Measurements from ENCODE around the gene PHRF1. TPM values are rescaled to one million over a fixed set of nuclear protein-coding genes. Genes with fewer than 3 reads are reported as not detected.

PHRF1 gene
- total RNA-seq, 1 experiment from 2014 or later = 48.9 TPM

DNA sequence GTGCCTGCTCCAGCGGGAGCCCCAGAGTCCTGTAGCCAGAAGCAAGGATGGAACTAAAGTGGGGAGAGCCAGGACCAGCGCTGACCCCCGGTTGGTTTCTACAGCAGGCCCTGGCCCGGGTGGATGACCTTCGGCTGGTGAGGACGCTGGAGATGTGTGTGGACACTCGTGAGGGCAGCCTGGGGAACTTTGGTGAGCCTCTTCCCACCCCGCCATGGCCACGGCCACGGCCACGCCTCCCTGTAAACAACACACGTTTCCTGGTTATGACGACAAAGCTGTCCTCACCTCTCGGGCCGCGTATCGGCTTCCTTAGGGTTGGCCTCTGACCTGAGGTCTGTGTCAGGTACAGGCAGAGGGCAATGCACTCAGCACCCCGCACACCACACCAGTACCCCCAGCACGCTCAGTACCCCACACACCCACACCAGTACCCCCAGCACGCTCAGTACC, 34.8 kb upstream of the PHRF1 start:
- H3K27ac Mint-ChIP-seq = no peak overlapping the region
- peaks cover 2 to 7% (median 5%) of the 10 kb centered on the region in 3 experiments; a peak in 5 of 7 replicates for H3K36me3 Mint-ChIP-seq (ENCODE audit: insufficient read depth in 1 of 3, low read depth in 3 of 3)
- Histone ChIP-seq H2AFZ (ENCODE audit: low read length) (no peak overlapping the region), H3K56ac (ENCODE audit: insufficient read length, low read depth, low read length) (no peak overlapping the region), H4K20me1 (ENCODE audit: control insufficient read depth, insufficient read depth, insufficient read length) (no peaks in the 10 kb centered on the region), H4K91ac (ENCODE audit: insufficient read length, low read depth, low read length) (no peak overlapping the region), H3K9ac (ENCODE audit: extremely low read depth, insufficient read length, low read length) (no peak overlapping the region), H2BK5ac (ENCODE audit: insufficient read length, low read length) (no peak overlapping the region), H2BK120ac (ENCODE audit: low read depth, low read length, poor library complexity, severe bottlenecking) (no peak overlapping the region), H2BK12ac (ENCODE audit: insufficient read length, low read depth, low read length) (no peak overlapping the region), H3K23me2 (ENCODE audit: insufficient read length, low read depth, low read length, poor library complexity, severe bottlenecking) (peaks cover 9% of the 10 kb centered on the region), H4K8ac (replicated peaks; ENCODE audit: insufficient read length, low read depth, low read length) (no peak overlapping the region), H2BK15ac (ENCODE audit: low read depth, low read length) (no peak overlapping the region), H2AK5ac (ENCODE audit: insufficient read length, low read length) (no peak overlapping the region), H3K27ac (ENCODE audit: insufficient read length, low read depth, low read length) (no peak overlapping the region), H4K5ac (ENCODE audit: insufficient read length, low read depth, low read length) (no peak overlapping the region), H2BK20ac (ENCODE audit: low read depth, low read length, poor library complexity, severe bottlenecking) (no peak overlapping the region), H3K4me1 (ENCODE audit: insufficient read depth, low read length) (no peaks in the 10 kb centered on the region), H3K79me2 (ENCODE audit: insufficient read depth, low read length) (no peaks in the 10 kb centered on the region), H3K27me3 (ENCODE audit: insufficient read depth, low read length) (no peaks in the 10 kb centered on the region), H3K4me2 (ENCODE audit: insufficient read depth, insufficient read length, low read length) (no peak overlapping the region), H3K9me3 (ENCODE audit: control insufficient read depth, low read depth, low read length) (no peaks in the 10 kb centered on the region), H3K14ac (ENCODE audit: insufficient read depth, low read length) (no peak overlapping the region), H3K23ac (ENCODE audit: insufficient read length, low read depth, low read length) (no peak overlapping the region), H3K18ac (ENCODE audit: insufficient read length, low read depth, low read length) (no peak overlapping the region), H3K4ac (ENCODE audit: low read depth, low read length) (no peak overlapping the region), H3K79me1 (ENCODE audit: insufficient read depth, low read depth, low read length, poor library complexity, severe bottlenecking) (no peaks in the 10 kb centered on the region), H3T11ph (ENCODE audit: low read length) (no peak overlapping the region)
- no CpG with 5 or more reads among the region's 20 CpGs for WGBS (ENCODE audit: extremely low coverage, insufficient read length, low lambda C conversion rate)
- no peak overlapping the region for H3K4me3 Mint-ChIP-seq
- H3K27me3 Mint-ChIP-seq (ENCODE audit: low read depth) = peaks cover 13% of the 10 kb centered on the region
- TF ChIP-seq, protein P1, sequence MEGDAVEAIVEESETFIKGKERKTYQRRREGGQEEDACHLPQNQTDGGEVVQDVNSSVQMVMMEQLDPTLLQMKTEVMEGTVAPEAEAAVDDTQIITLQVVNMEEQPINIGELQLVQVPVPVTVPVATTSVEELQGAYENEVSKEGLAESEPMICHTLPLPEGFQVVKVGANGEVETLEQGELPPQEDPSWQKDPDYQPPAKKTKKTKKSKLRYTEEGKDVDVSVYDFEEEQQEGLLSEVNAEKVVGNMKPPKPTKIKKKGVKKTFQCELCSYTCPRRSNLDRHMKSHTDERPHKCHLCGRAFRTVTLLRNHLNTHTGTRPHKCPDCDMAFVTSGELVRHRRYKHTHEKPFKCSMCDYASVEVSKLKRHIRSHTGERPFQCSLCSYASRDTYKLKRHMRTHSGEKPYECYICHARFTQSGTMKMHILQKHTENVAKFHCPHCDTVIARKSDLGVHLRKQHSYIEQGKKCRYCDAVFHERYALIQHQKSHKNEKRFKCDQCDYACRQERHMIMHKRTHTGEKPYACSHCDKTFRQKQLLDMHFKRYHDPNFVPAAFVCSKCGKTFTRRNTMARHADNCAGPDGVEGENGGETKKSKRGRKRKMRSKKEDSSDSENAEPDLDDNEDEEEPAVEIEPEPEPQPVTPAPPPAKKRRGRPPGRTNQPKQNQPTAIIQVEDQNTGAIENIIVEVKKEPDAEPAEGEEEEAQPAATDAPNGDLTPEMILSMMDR (conservative IDR thresholded peaks at IDR 0.05) = no peak
- H3K4me1 Mint-ChIP-seq = peaks cover 7 to 9% of the 10 kb centered on the region in 2 experiments; a peak in 3 of 4 replicates
- H3K9me3 Mint-ChIP-seq = peaks cover 0 to 2% of the 10 kb centered on the region in 2 experiments; a peak in 2 of 5 replicates
- DNase-seq = no peak
